BJ (cell line): ENCODE data around the gene RTP2. TPM values are rescaled to one million over a fixed set of nuclear protein-coding genes. Genes with fewer than 3 reads are reported as not detected.

Experiments used
- CTCF ChIA-PET: fragments of 350-600 bp; formaldehyde crosslinking; extraction: SDS; loops from one replicate; lab custom pipeline; 2021; ENCODE audit warnings: antibody characterized with exemption, inconsistent platforms; lab: Yijun Ruan, JAX
- POLR2A ChIA-PET: fragments of 300-600 bp; sonication (Branson Sonifier 250); formaldehyde crosslinking; extraction: SDS; loops from one replicate; lab custom pipeline; 2021; ENCODE audit warnings: antibody characterized with exemption; lab: Charles Lee
- DNase-seq: peaks from one replicate; pipeline ENCODE4 v3.0.0-alpha.2; 2011; ENCODE audit warnings: low read depth
- H3K27me3 ChIP-seq: 2 replicates; pipeline ENCODE4 v1.6.0; 2011; ENCODE audit warnings: low read length; ENCODE audit not compliant: control insufficient read depth, insufficient read depth
- H3K36me3 ChIP-seq: 2 replicates; pipeline ENCODE4 v1.5.1; 2011; ENCODE audit warnings: low read length; ENCODE audit not compliant: control insufficient read depth, insufficient read depth
- H3K4me3 ChIP-seq: 2 replicates; pipeline ENCODE4 v1.5.1; 2011; ENCODE audit warnings: low read depth, mild to moderate bottlenecking, control low read depth, low read length
- CTCF ChIP-seq: IDR thresholded peaks from 2 replicates; pipeline ENCODE4 v1.5.1; 2011; ENCODE audit warnings: low read depth, mild to moderate bottlenecking, control low read depth, inconsistent platforms, low read length, moderate library complexity; ENCODE audit not compliant: insufficient read depth
- polyA plus RNA-seq: library from polyadenylated mRNA; depleted of rRNA; stranded (reverse); fragments of >200 nt; gene quantifications from 2 replicates; pipeline ENCODE4 v1.2.3, GENCODE V29; 2011

The RTP2 gene
- polyA plus RNA-seq, 1 experiment, result not detected

GRCh38 chr3:187721055-187721454 is 18.7 kb upstream of the RTP2 start:
- Histone ChIP-seq H3K27me3 (no peaks in the 10 kb centered on the region), H3K4me3 (no peak overlapping the region), H3K36me3 (peaks cover 17% of the 10 kb centered on the region)
- no peak for TF ChIP-seq CTCF
- ChIA-PET POLR2A (no interaction called here), CTCF (interaction anchor here (1.6 to 11.7 kb wide), 3 partner anchors 9 to 1104 kb away, joined by 3 to 118 read pairs (median 4); no protein-coding TSS in a partner anchor)
- no peak for DNase-seq

- CTCF ChIA-PET, result interaction anchor here (1.1 to 11.7 kb wide), 7 partner anchors 10 to 1103 kb away, joined by 3 to 118 read pairs (median 6); no protein-coding TSS in a partner anchor
Measured at GRCh38 chr3:187720337-187720670, 17.9 kb upstream of the RTP2 start.

GRCh38 chr3:187719628-187720336 is 17.4 kb upstream of the RTP2 start:
- no peak for DNase-seq
- H3K27me3 ChIP-seq, result no peaks in the 10 kb centered on the region
- no peak for TF ChIP-seq CTCF
- H3K4me3 ChIP-seq, result no peak overlapping the region
- ChIA-PET CTCF (interaction anchor here (0.9 to 11.7 kb wide), 9 partner anchors 10 to 1235 kb away, joined by 3 to 118 read pairs (median 5); no protein-coding TSS in a partner anchor), POLR2A (no interaction called here)
- peaks cover 7% of the 10 kb centered on the region for H3K36me3 ChIP-seq

More at GRCh38 chr3:187720337-187720670, 17.9 kb upstream of the RTP2 start:
- Histone ChIP-seq H3K4me3 (no peak overlapping the region), H3K36me3 (peaks cover 12% of the 10 kb centered on the region), H3K27me3 (no peaks in the 10 kb centered on the region)
- POLR2A ChIA-PET, result no interaction called here
- TF ChIP-seq CTCF, result no peak
- DNase-seq, result no peak

- ChIA-PET CTCF (interaction anchor here (0.9 to 11.7 kb wide), 6 partner anchors 9 to 1236 kb away, joined by 4 to 118 read pairs (median 8); no protein-coding TSS in a partner anchor), POLR2A (no interaction called here)
- no peak for TF ChIP-seq CTCF
- Histone ChIP-seq H3K4me3 (no peak overlapping the region), H3K36me3 (peaks cover 4% of the 10 kb centered on the region), H3K27me3 (no peaks in the 10 kb centered on the region)
- DNase-seq, result no peak
Measured at GRCh38 chr3:187718802-187719201, 16.4 kb upstream of the RTP2 start.

- POLR2A ChIA-PET, result no interaction called here
- CTCF ChIA-PET, result interaction anchor here (0.6 to 11.7 kb wide), 4 partner anchors 9 to 1103 kb away, joined by 3 to 118 read pairs (median 28); no protein-coding TSS in a partner anchor
- no peak for TF ChIP-seq CTCF
- DNase-seq, result no peak
- no peak overlapping the region for H3K4me3 ChIP-seq
- H3K27me3 ChIP-seq, result no peaks in the 10 kb centered on the region
- H3K36me3 ChIP-seq, result peaks cover 4% of the 10 kb centered on the region
Measured at GRCh38 chr3:187717572-187717971, 15.2 kb upstream of the RTP2 start.
